Fibroblast of lung (primary cell): ENCODE results near the gene SHROOM4.

Experiments
- CTCF ChIP-seq, 2 donors: IDR thresholded peaks in 1 of 2; conservative IDR thresholded peaks in 1 of 2; 1 replicate in 1 of 2; 2 replicates in 1 of 2; pipeline ENCODE4 v1.5.1; 2011 to 2012; ENCODE audit warnings: low read length in 2 of 2, control low read depth in 1 of 2, inconsistent platforms in 1 of 2, low read depth in 1 of 2, mild to moderate bottlenecking in 1 of 2
- EZH2 ChIP-seq: IDR thresholded peaks from 2 replicates; pipeline ENCODE4 v1.5.1; 2012; ENCODE audit warnings: low read length, control low read depth, mild to moderate bottlenecking; ENCODE audit errors: missing control alignments

GRCh38 chrX:50614460-50614859 is 199.5 kb downstream of the SHROOM4 start:
- TF ChIP-seq CTCF (conservative IDR thresholded peaks at IDR 0.05 in 1 of 2, IDR thresholded peaks at IDR 0.05 in 1 of 2; ENCODE audit: low read depth in 1 of 2, low read length in 2 of 2) (no peak), EZH2 (no peak)
